Measurements from ENCODE around the gene CYP26B1.

GRCh38 chr2:72112981-72113846, 34.4 kb downstream of the CYP26B1 start:
- TF ChIP-seq, protein P1, sequence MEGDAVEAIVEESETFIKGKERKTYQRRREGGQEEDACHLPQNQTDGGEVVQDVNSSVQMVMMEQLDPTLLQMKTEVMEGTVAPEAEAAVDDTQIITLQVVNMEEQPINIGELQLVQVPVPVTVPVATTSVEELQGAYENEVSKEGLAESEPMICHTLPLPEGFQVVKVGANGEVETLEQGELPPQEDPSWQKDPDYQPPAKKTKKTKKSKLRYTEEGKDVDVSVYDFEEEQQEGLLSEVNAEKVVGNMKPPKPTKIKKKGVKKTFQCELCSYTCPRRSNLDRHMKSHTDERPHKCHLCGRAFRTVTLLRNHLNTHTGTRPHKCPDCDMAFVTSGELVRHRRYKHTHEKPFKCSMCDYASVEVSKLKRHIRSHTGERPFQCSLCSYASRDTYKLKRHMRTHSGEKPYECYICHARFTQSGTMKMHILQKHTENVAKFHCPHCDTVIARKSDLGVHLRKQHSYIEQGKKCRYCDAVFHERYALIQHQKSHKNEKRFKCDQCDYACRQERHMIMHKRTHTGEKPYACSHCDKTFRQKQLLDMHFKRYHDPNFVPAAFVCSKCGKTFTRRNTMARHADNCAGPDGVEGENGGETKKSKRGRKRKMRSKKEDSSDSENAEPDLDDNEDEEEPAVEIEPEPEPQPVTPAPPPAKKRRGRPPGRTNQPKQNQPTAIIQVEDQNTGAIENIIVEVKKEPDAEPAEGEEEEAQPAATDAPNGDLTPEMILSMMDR (IDR thresholded peaks at IDR 0.05), result no peak
- TF ChIP-seq EP300 (IDR thresholded peaks at IDR 0.05; ENCODE audit: low read depth), result no peak
